HG02610 (cell line): Measurements from ENCODE around the gene SIN3A.
"Not testable (repeated sequence)": the region's sequence is repeated elsewhere in the genome, so short reads cannot be mapped to it uniquely, and the experiment has no call there.

ENCODE experiments used
- ATAC-seq: cut with Tn5 transposase; IDR thresholded peaks from one replicate; pipeline ENCODE4 v1.9.1; 2021; ENCODE audit warnings: mild to moderate bottlenecking, moderate library complexity; ENCODE audit not compliant: unreplicated experiment

SIN3A gene

GRCh38 chr15:75451674-75452363 lies at the start of gene SIN3A:
SIN3A (minus strand) TSS chr15:75451690; CDS start chr15:75430375, 21,315 bp downstream.
- ATAC-seq = peak; percentile 45

- no peak for ATAC-seq
These were observed 42.2 kb upstream of the SIN3A start for GRCh38 chr15:75493732-75494131.

GRCh38 chr15:75483961-75484360 lies 32.5 kb upstream of the SIN3A start:
- ATAC-seq = no peak

GRCh38 chr15:75483556-75483955 lies 32.1 kb upstream of the SIN3A start:
- ATAC-seq = not testable (repeated sequence)

GRCh38 chr15:75483106-75483505 lies 31.6 kb upstream of the SIN3A start:
- ATAC-seq = no peak

GRCh38 chr15:75480463-75480862 lies 29.0 kb upstream of the SIN3A start:
- not testable (repeated sequence) for ATAC-seq

GRCh38 chr15:75479670-75480069 lies 28.2 kb upstream of the SIN3A start:
- no peak for ATAC-seq

- ATAC-seq = not testable (repeated sequence)
These were observed 25.6 kb upstream of the SIN3A start for GRCh38 chr15:75477094-75477493.

GRCh38 chr15:75468913-75469598 lies 17.6 kb upstream of the SIN3A start:
- ATAC-seq = no peak

GRCh38 chr15:75460646-75461045 lies 9.2 kb upstream of the SIN3A start:
- ATAC-seq = no peak

GRCh38 chr15:75459581-75459980 lies 8.1 kb upstream of the SIN3A start:
- ATAC-seq = no peak

GRCh38 chr15:75456710-75457109 lies 5.2 kb upstream of the SIN3A start:
- no peak for ATAC-seq

- no peak for ATAC-seq
These were observed 4.6 kb upstream of the SIN3A start for GRCh38 chr15:75455982-75456531.

GRCh38 chr15:75455424-75455981 lies 4.0 kb upstream of the SIN3A start:
- ATAC-seq = no peak

GRCh38 chr15:75454471-75455378 lies 3.2 kb upstream of the SIN3A start:
- no peak for ATAC-seq

GRCh38 chr15:75453703-75454470 lies 2.4 kb upstream of the SIN3A start:
- ATAC-seq = peak; percentile 36

- no peak for ATAC-seq
These were observed 1.6 kb upstream of the SIN3A start for GRCh38 chr15:75452865-75453702.

- no peak for ATAC-seq
These were observed 924 bp upstream of the SIN3A start for GRCh38 chr15:75452364-75452864.

- no peak for ATAC-seq
These were observed 252 bp downstream of the SIN3A start for GRCh38 chr15:75451202-75451673.
